OCI-LY7 (cell line): ENCODE results near the gene MACC1. TPM values are rescaled to one million over a fixed set of nuclear protein-coding genes. Genes with fewer than 3 reads are reported as not detected.

Source experiments
- BruUV-seq: library from RNA; stranded (reverse); fragments of 400-500 nt; replicated peaks from 2 replicates; lab custom pipeline; 2021; lab: Mats Ljungman, UMichigan
- CTCF ChIA-PET: fragments of 300-600 bp; sonication (Branson Sonifier 250); formaldehyde crosslinking; loops from one replicate; lab custom pipeline; 2022; ENCODE audit warnings: antibody characterized with exemption; ENCODE audit not compliant: unreplicated experiment; lab: Charles Lee
- POLR2A ChIA-PET: fragments of 300-600 bp; sonication (Branson Sonifier 250); formaldehyde crosslinking; loops from one replicate; lab custom pipeline; 2022; ENCODE audit warnings: antibody characterized with exemption; lab: Charles Lee
- DNase-seq: peaks from one replicate; pipeline ENCODE4 v3.0.0-alpha.2; 2015; ENCODE audit warnings: low spot score
- H2AFZ ChIP-seq: fragments of 200-600 bp; sonication (generic), shearing (Covaris generic); 2 replicates; pipeline ENCODE4 v1.6.1; 2014; ENCODE audit warnings: mild to moderate bottlenecking, antibody characterized with exemption, low read length, moderate library complexity
- H3K27ac ChIP-seq: fragments of 200-600 bp; sonication (generic); 2 replicates; pipeline ENCODE4 v1.5.1; 2014; ENCODE audit warnings: mixed run types, low read depth, mild to moderate bottlenecking, moderate library complexity, low read length, inconsistent platforms; ENCODE audit not compliant: poor library complexity, severe bottlenecking
- H3K36me3 ChIP-seq: fragments of 200-600 bp; sonication (generic); 2 replicates; pipeline ENCODE4 v1.6.1; 2014; ENCODE audit warnings: mild to moderate bottlenecking, antibody characterized with exemption, low read length, moderate library complexity, mixed read lengths; ENCODE audit not compliant: insufficient read depth
- H3K4me1 ChIP-seq: fragments of 200-600 bp; sonication (generic); 2 replicates; pipeline ENCODE4 v1.5.1; 2014; ENCODE audit warnings: mild to moderate bottlenecking, low read length; ENCODE audit not compliant: insufficient read depth, poor library complexity, severe bottlenecking
- H3K4me2 ChIP-seq: fragments of 200-600 bp; sonication (generic); 2 replicates; pipeline ENCODE4 v1.6.1; 2014; ENCODE audit warnings: mild to moderate bottlenecking, low read length
- H3K4me3 ChIP-seq: fragments of 200-600 bp; sonication (generic); 2 replicates; pipeline ENCODE4 v1.5.1; 2014; ENCODE audit warnings: mild to moderate bottlenecking, low read depth, low read length; ENCODE audit not compliant: poor library complexity, severe bottlenecking
- H3K79me2 ChIP-seq: fragments of 200-600 bp; sonication (generic); 2 replicates; pipeline ENCODE4 v1.6.1; 2016; ENCODE audit warnings: low read depth, mild to moderate bottlenecking, low read length, moderate library complexity, mixed read lengths; ENCODE audit not compliant: insufficient read depth
- H3K9me2 ChIP-seq: fragments of 200-600 bp; sonication (generic); 2 replicates; pipeline ENCODE4 v1.6.1; 2016; ENCODE audit warnings: mild to moderate bottlenecking, low read length, mixed read lengths; ENCODE audit not compliant: insufficient read depth
- H3K9me3 ChIP-seq: fragments of 200-600 bp; sonication (generic); 2 replicates; pipeline ENCODE4 v1.6.1; 2014; ENCODE audit warnings: mild to moderate bottlenecking, mixed run types, low read length, mixed read lengths
- H4K20me1 ChIP-seq: fragments of 200-600 bp; sonication (generic); 2 replicates; pipeline ENCODE4 v1.6.1; 2014; ENCODE audit warnings: mild to moderate bottlenecking, antibody characterized with exemption, low read length, moderate library complexity, mixed read lengths; ENCODE audit not compliant: insufficient read depth
- EZH2phosphoT487 ChIP-seq: fragments of 200-600 bp; sonication (generic); IDR thresholded peaks from 2 replicates; pipeline ENCODE4 v1.6.1; 2018; ENCODE audit warnings: low read depth, borderline replicate concordance, mild to moderate bottlenecking, mixed run types, antibody characterized with exemption, low read length, moderate library complexity, mixed read lengths
- intact Hi-C: fragments of 100-400 bp; cut with micrococcal nuclease; formaldehyde crosslinking; loops from one replicate; pipeline ENCODE4 v1.10.0; 2022; ENCODE audit not compliant: unreplicated experiment
- total RNA-seq, 2 experiments: library from RNA; depleted of rRNA in 1 of 2; stranded (reverse); fragments of >200 nt in 1 of 2; shearing (Covaris generic) in 1 of 2; gene quantifications; 2 replicates each; pipeline ENCODE4 v1.2.3, GENCODE V29; 2014 to 2022
- TF ChIP-seq, protein P1 (sequence below): fragments of 200-600 bp; sonication (generic); conservative IDR thresholded peaks from 2 replicates; pipeline ENCODE4 v1.5.1; 2014; ENCODE audit warnings: mild to moderate bottlenecking, antibody characterized with exemption, low read length, moderate library complexity, mixed read lengths

Gene MACC1
- total RNA-seq, 2 experiments from 2014 or later: 5.0 to 11.1 TPM

DNA sequence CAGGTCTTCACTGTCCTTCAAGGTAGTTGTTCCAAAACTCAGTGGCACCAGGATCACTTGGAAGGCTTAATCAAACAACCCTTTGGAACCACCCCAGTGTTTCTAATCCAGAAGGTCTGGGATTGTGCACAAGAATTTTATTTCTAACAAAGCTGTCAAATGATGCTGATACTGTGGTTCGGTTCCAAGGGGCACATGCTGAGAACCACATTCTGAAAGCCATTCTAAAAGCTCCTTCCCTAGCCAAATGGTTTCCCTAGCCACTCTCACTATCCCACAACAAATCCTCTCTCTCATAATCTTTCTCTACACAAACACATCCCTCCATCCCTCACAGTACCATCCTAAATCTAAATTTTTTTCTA is 52.1 kb downstream of the MACC1 start:
- no peak for DNase-seq
- TF ChIP-seq, protein P1, sequence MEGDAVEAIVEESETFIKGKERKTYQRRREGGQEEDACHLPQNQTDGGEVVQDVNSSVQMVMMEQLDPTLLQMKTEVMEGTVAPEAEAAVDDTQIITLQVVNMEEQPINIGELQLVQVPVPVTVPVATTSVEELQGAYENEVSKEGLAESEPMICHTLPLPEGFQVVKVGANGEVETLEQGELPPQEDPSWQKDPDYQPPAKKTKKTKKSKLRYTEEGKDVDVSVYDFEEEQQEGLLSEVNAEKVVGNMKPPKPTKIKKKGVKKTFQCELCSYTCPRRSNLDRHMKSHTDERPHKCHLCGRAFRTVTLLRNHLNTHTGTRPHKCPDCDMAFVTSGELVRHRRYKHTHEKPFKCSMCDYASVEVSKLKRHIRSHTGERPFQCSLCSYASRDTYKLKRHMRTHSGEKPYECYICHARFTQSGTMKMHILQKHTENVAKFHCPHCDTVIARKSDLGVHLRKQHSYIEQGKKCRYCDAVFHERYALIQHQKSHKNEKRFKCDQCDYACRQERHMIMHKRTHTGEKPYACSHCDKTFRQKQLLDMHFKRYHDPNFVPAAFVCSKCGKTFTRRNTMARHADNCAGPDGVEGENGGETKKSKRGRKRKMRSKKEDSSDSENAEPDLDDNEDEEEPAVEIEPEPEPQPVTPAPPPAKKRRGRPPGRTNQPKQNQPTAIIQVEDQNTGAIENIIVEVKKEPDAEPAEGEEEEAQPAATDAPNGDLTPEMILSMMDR: no peak
- TF ChIP-seq EZH2phosphoT487: no peak
- no peaks in the 10 kb centered on the region for H3K36me3 ChIP-seq
- no peak overlapping the region for H2AFZ ChIP-seq
- intact Hi-C loops: no loop called here
- ChIA-PET CTCF (no interaction called here), POLR2A (interaction anchor here (0.7 kb wide), 1 partner anchor 24 kb away, joined by 4 read pairs; no protein-coding TSS in a partner anchor)
- H4K20me1 ChIP-seq: no peaks in the 10 kb centered on the region
- no peak overlapping the region for H3K27ac ChIP-seq
- no peak overlapping the region for H3K4me3 ChIP-seq
- no peaks in the 10 kb centered on the region for H3K79me2 ChIP-seq
- no peak overlapping the region for H3K4me2 ChIP-seq
- no peaks in the 10 kb centered on the region for H3K9me2 ChIP-seq
- no peaks in the 10 kb centered on the region for H3K9me3 ChIP-seq
- H3K4me1 ChIP-seq: no peaks in the 10 kb centered on the region
- no TSS peak for BruUV-seq

DNA sequence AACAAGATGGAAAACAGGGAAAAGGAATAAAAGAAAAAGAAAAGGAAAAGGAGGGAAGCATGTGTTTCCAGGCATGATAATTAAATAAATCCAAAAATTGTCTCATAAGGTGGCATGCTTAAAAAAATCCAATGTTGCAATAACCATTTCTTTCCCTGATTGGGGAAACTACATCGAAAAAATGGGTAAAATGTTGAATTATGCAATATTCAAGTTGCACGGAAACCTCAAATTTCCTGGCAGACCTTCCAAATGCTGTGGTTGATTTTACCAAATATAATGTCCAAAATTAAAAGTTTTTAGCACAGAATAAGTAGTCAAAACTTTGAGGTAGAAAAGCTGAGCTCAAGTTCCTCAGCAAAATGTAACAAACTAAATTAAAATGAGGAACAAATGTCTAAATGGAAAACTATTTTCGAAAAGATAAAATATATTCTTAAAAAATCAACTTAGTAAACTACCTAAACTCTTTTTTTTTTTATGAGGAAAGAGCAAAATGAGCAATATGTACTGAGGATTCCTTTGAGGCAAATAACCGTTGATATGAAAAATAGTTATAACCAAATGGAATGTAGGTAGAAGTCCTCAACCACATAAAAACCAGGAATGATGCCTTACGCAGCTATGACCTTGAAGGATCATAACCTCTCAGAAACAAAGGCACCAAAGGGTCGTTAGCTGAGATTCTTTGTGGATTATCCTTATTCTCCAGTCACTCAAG is 52.6 kb downstream of the MACC1 start:
- Histone ChIP-seq H3K4me1 (no peaks in the 10 kb centered on the region), H3K9me2 (no peaks in the 10 kb centered on the region), H3K4me2 (no peak overlapping the region), H4K20me1 (no peaks in the 10 kb centered on the region), H3K27ac (no peak overlapping the region), H3K79me2 (no peaks in the 10 kb centered on the region), H3K4me3 (no peak overlapping the region), H3K36me3 (no peaks in the 10 kb centered on the region), H3K9me3 (no peaks in the 10 kb centered on the region), H2AFZ (no peak overlapping the region)
- ChIA-PET CTCF (no interaction called here), POLR2A (interaction anchor here (0.7 kb wide), 1 partner anchor 23 kb away, joined by 4 read pairs; no protein-coding TSS in a partner anchor)
- no peak for TF ChIP-seq EZH2phosphoT487
- TF ChIP-seq, protein P1: no peak
- no peak for DNase-seq
- no TSS peak for BruUV-seq
- intact Hi-C loops: no loop called here

DNA sequence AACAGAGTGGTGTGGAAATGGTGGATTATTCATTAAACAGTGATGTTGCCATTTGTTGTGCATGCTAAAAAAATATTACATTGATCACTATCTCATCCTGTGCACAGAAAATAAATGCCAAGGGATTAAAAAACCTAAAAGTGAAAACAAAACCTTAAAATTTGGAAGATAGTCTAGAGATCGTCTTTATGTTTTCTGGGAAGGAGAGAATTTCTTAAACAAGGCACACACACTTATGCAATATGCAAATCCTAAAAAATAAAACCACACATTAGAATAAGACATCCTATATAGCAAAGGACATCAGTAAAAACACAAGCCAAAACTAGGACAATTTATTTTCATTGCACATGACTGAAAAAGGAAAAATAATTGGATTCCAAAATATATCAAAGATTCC is 54.5 kb downstream of the MACC1 start:
- no peaks in the 10 kb centered on the region for H3K9me2 ChIP-seq
- H3K9me3 ChIP-seq: no peaks in the 10 kb centered on the region
- TF ChIP-seq EZH2phosphoT487: no peak
- TF ChIP-seq, protein P1: no peak
- no peak overlapping the region for H3K4me2 ChIP-seq
- no peak overlapping the region for H3K27ac ChIP-seq
- no TSS peak for BruUV-seq
- DNase-seq: no peak
- no peaks in the 10 kb centered on the region for H3K36me3 ChIP-seq
- no peaks in the 10 kb centered on the region for H4K20me1 ChIP-seq
- intact Hi-C loops: no loop called here
- no peaks in the 10 kb centered on the region for H3K4me1 ChIP-seq
- ChIA-PET CTCF (no interaction called here), POLR2A (interaction anchor here (0.6 kb wide), 1 partner anchor 133 kb away, joined by 4 read pairs; no protein-coding TSS in a partner anchor)
- H3K4me3 ChIP-seq: no peak overlapping the region
- no peak overlapping the region for H2AFZ ChIP-seq
- no peaks in the 10 kb centered on the region for H3K79me2 ChIP-seq
